ENCODE measurements around the gene DRAP1.

DRAP1 gene

DNA sequence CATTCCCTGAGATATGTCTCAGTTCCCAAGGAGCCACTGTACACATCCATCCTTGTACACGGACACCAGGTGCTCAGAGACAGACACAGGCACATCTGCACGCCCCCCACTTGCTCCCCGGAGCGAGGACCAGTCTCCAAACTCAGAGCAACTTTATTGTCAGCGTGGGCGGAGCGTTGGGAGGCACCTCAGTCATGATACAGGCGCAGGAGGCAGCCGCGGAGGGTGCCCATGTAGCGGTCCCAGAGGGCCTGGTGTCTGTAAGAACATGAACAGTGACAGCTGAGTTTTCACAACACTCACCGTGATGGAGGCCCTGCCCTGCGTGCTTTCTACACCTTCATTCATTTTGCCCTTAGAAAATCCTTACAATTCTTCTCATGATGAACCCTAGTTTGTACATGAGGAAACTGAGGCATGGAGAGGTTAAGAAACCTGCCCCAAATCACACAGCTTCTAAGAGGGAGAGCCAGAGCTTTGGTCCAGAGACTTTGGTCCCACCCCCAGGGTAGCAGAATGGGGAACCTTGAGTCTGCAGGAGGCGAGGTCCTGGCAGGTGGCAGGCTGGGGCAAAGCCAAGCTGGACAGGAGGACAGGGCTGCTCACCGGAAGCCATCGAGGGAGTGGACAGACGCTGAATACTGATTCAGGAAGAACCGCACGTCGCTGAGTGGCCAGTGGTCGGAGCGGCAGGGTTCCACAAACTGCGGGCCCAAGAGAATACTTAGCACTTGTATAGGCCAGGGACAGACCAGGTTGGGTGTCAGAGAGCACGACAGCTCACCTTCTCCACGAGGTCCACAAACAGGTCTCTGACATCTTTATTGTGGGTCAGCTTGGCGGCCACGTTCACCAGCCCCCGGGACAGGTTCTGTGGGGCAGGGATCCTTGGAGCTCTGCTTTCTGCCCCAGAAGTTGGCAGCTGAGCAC is 35.2 kb upstream of the DRAP1 start:
- no peak for DNase-seq (ENCODE audit: low read depth)
- TF ChIP-seq CTCF (IDR thresholded peaks at IDR 0.05; ENCODE audit: control insufficient read depth, extremely low read depth, insufficient read depth) = no peak
- no peak overlapping the region for H3K4me3 ChIP-seq (ENCODE audit: low read depth, low read length)

DNA sequence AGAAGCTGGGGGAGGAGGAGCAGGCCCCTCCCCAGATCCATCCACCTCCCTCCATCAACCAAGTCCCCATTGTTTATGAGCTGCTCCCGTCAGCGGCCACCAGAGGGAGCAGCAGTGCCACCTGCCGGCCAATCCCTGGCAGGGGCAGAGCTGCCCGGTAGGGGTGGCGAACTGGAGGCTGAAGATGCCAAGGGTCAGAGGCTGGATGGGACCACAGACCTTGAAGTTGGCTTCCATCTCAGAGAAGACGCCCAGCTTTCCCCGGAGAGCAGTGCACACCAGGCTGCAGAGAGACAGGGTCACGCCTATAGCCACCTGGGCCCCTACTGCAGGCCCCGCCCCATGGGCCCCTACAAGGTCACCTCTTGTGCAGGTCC is 34.5 kb upstream of the DRAP1 start:
- TF ChIP-seq CTCF (IDR thresholded peaks at IDR 0.05; ENCODE audit: control insufficient read depth, extremely low read depth, insufficient read depth) = peak; percentile 100
- peak; percentile 37 for DNase-seq (ENCODE audit: low read depth)

GRCh38 chr11:65885231-65885630 is 34.0 kb upstream of the DRAP1 start:
- no peak for TF ChIP-seq CTCF (IDR thresholded peaks at IDR 0.05; ENCODE audit: control insufficient read depth, extremely low read depth, insufficient read depth)
- no peak overlapping the region for H3K4me3 ChIP-seq (ENCODE audit: low read depth, low read length)
- DNase-seq (ENCODE audit: low read depth) = no peak

More for the DNA sequence above, 34.5 kb upstream of the DRAP1 start:
- H3K4me3 ChIP-seq (ENCODE audit: low read depth, low read length) = no peak overlapping the region

- TF ChIP-seq CTCF (IDR thresholded peaks at IDR 0.05; ENCODE audit: control insufficient read depth, extremely low read depth, insufficient read depth) = no peak
- no peak for DNase-seq (ENCODE audit: low read depth)
- H3K4me3 ChIP-seq (ENCODE audit: low read depth, low read length) = no peak overlapping the region
These were observed 33.3 kb upstream of the DRAP1 start for GRCh38 chr11:65885808-65886536.

GRCh38 chr11:65886826-65887722 is 32.2 kb upstream of the DRAP1 start:
- H3K4me3 ChIP-seq (ENCODE audit: low read depth, low read length) = peak overlapping the region; percentile 83
- no peak for TF ChIP-seq CTCF (IDR thresholded peaks at IDR 0.05; ENCODE audit: control insufficient read depth, extremely low read depth, insufficient read depth)
- DNase-seq (ENCODE audit: low read depth) = no peak

- H3K4me3 ChIP-seq (ENCODE audit: low read depth, low read length) = peak overlapping the region; percentile 83
- no peak for TF ChIP-seq CTCF (IDR thresholded peaks at IDR 0.05; ENCODE audit: control insufficient read depth, extremely low read depth, insufficient read depth)
- peak; percentile 6 for DNase-seq (ENCODE audit: low read depth)
These were observed 31.5 kb upstream of the DRAP1 start for GRCh38 chr11:65887723-65888162.
